ENCODE measurements around the gene OR1Q1.
"Not testable (repeated sequence)": the region's sequence is repeated elsewhere in the genome, so short reads cannot be mapped to it uniquely, and the experiment has no call there.

The OR1Q1 gene

GRCh38 chr9:122614362-122614761 lies at the start of gene OR1Q1:
Gene OR1Q1 (plus strand): TSS chr9:122614738. CDS start chr9:122614738, 0 bp downstream.
- no peak for DNase-seq

GRCh38 chr9:122567901-122568300 lies 46.6 kb upstream of the OR1Q1 start:
- no peak for DNase-seq

GRCh38 chr9:122572456-122572855 lies 42.1 kb upstream of the OR1Q1 start:
- DNase-seq, result no peak

- DNase-seq, result no peak
These were observed 34.7 kb upstream of the OR1Q1 start for GRCh38 chr9:122579874-122580273.

GRCh38 chr9:122580360-122580759 lies 34.2 kb upstream of the OR1Q1 start:
- DNase-seq, result no peak

- DNase-seq, result not testable (repeated sequence)
These were observed 31.3 kb upstream of the OR1Q1 start, which contains the start of gene OR1L8 for GRCh38 chr9:122583284-122583683. Gene OR1L8 (minus strand): TSS chr9:122583384. CDS start chr9:122568477, 14,907 bp downstream.

GRCh38 chr9:122605691-122606090 lies 8.8 kb upstream of the OR1Q1 start:
- no peak for DNase-seq

GRCh38 chr9:122606587-122606986 lies 8.0 kb upstream of the OR1Q1 start:
- no peak for DNase-seq

GRCh38 chr9:122609804-122610203 lies 4.7 kb upstream of the OR1Q1 start:
- DNase-seq, result no peak

- no peak for DNase-seq
These were observed 5.5 kb downstream of the OR1Q1 start for GRCh38 chr9:122619996-122620395.

- DNase-seq, result no peak
These were observed 27.7 kb downstream of the OR1Q1 start for GRCh38 chr9:122642226-122642625.

GRCh38 chr9:122656378-122656777 lies 41.8 kb downstream of the OR1Q1 start:
- DNase-seq, result no peak

GRCh38 chr9:122657527-122657926 lies 43.0 kb downstream of the OR1Q1 start, which contains the start of gene OR1B1:
Gene OR1B1 (minus strand): TSS chr9:122657627.
- DNase-seq, result no peak

- DNase-seq, result no peak
These were observed 46.9 kb downstream of the OR1Q1 start, which contains the start of gene OR1L1 for GRCh38 chr9:122661416-122661815. Gene OR1L1 (plus strand): TSS chr9:122661716. CDS start chr9:122661716, 0 bp downstream.
